H1 (cell line): ENCODE measurements around the gene KLHL29. TPM values are rescaled to one million over a fixed set of nuclear protein-coding genes. Genes with fewer than 3 reads are reported as not detected.

ENCODE experiments used
- CBX8 ChIP-seq: fragments of 300-800, 300-1000 bp; sonication (generic); IDR thresholded peaks from 2 replicates; pipeline ENCODE4 v1.7.1; 2016; ENCODE audit warnings: low read depth, low read length, borderline replicate concordance
- RBBP5 ChIP-seq: IDR thresholded peaks from 2 replicates; pipeline ENCODE4 v1.7.1; 2012; ENCODE audit warnings: low read depth, mild to moderate bottlenecking, inconsistent platforms, low read length, moderate library complexity, borderline replicate concordance
- SP1 ChIP-seq: IDR thresholded peaks from 2 replicates; pipeline ENCODE4 v1.6.1; 2011; ENCODE audit warnings: low read depth, low read length
- ZNF274 ChIP-seq: IDR thresholded peaks from 2 replicates; pipeline ENCODE4 v1.7.0; 2012; ENCODE audit warnings: low read length, borderline replicate concordance; ENCODE audit errors: extremely low read depth
- polyA plus RNA-seq, 7 experiments: library from polyadenylated mRNA; depleted of rRNA in 3 of 7; stranded (reverse) in 5 of 7; unstranded in 2 of 7; fragments of >200 nt in 5 of 7; fragments of 200-250 nt in 2 of 7; gene quantifications; 1 replicate in 5 of 7; 2 replicates in 1 of 7; 4 replicates in 1 of 7; pipeline versions ENCODE4 v1.2.1 to v1.2.3, GENCODE V29; 2011 to 2013; ENCODE audit warnings: missing spikeins in 2 of 7, mixed read lengths in 2 of 7
- total RNA-seq: library from RNA; stranded (reverse); fragmentation: NEBNext Ultra II Directional; extraction: Animal tissue kit (Norgen Biotek cat#: 25700); gene quantifications from 2 replicates; pipeline ENCODE4 v1.2.1, GENCODE V29; 2021

KLHL29 gene
- total and polyA plus RNA-seq, 2 of the 8 experiments (the other 6 are each of a cell fraction or from before 2014, with no cell fraction given): 1.1 to 4.7 TPM

DNA sequence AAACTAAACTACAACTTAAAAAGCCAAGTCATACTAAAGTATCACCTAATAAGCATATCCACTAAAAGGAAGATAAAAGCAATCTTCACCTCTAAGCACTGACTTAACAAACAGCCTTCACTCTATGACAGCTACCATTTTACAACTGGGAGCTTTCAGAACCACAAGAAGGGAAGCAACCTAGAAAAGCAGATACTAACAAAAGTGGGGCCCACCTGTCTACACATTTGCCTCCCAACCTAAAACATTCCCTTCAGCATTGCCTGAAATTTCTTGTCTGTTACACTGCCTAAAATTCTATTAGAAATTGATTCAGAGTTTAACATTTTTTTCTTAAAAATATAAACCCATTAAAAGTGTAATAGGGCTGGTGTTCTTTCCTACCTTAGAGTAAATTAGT, 370.0 kb downstream of the KLHL29 start (continued):
- TF ChIP-seq SP1 (no peak), ZNF274 (no peak), RBBP5 (no peak), CBX8 (no peak)
